H1 (cell line): ENCODE data around the gene SYDE2. TPM values are rescaled to one million over a fixed set of nuclear protein-coding genes. Genes with fewer than 3 reads are reported as not detected.

ENCODE experiments used
- CTCF ChIA-PET: fragments of 300-600 bp; sonication (Branson Sonifier 250); formaldehyde crosslinking; loops from one replicate; lab custom pipeline; 2021; ENCODE audit not compliant: partially characterized antibody; lab: Charles Lee
- POLR2A ChIA-PET: fragments of 300-600 bp; sonication (Branson Sonifier 250); formaldehyde crosslinking; loops from one replicate; lab custom pipeline; 2021; ENCODE audit warnings: inconsistent platforms; ENCODE audit not compliant: partially characterized antibody; lab: Charles Lee
- DNase-seq, 2 experiments: peaks; one replicate each; pipeline versions ENCODE4 v3.0.0 to v3.0.0-alpha.2; 2010 to 2022; ENCODE audit warnings: low spot score in 2 of 2, low read depth in 1 of 2, mixed read lengths in 1 of 2
- FAIRE-seq: peaks from 2 replicates; lab custom pipeline; 2011; peaks lifted over from hg19 to GRCh38; lab: Jason Lieb, UNC
- H2AFZ ChIP-seq: 2 replicates; pipeline ENCODE4 v1.8.1; 2012; ENCODE audit warnings: low read length, inconsistent platforms
- H2AK5ac ChIP-seq: 2 replicates; pipeline ENCODE4 v1.6.1; 2013; ENCODE audit warnings: low read depth, low read length
- H2BK120ac ChIP-seq: replicated peaks from 2 replicates; pipeline ENCODE3; 2013; ENCODE audit warnings: low read depth, low read length, inconsistent platforms
- H2BK12ac ChIP-seq: 2 replicates; pipeline ENCODE4 v1.6.1; 2013; ENCODE audit warnings: low read depth, low read length
- H2BK15ac ChIP-seq: 2 replicates; pipeline ENCODE4 v1.6.1; 2013; ENCODE audit warnings: low read length
- H2BK20ac ChIP-seq: 2 replicates; pipeline ENCODE4 v1.6.1; 2013; ENCODE audit warnings: low read length
- H2BK5ac ChIP-seq: 2 replicates; pipeline ENCODE4 v1.6.1; 2013; ENCODE audit warnings: low read depth, low read length
- H3K14ac ChIP-seq: 2 replicates; pipeline ENCODE4 v1.6.1; 2013; ENCODE audit warnings: inconsistent platforms; ENCODE audit not compliant: insufficient read length
- H3K18ac ChIP-seq: 2 replicates; pipeline ENCODE4 v1.6.1; 2013; ENCODE audit warnings: low read length; ENCODE audit errors: extremely low read depth
- H3K23ac ChIP-seq: 2 replicates; pipeline ENCODE4 v1.6.1; 2013; ENCODE audit warnings: inconsistent platforms; ENCODE audit not compliant: insufficient read length
- H3K23me2 ChIP-seq: 2 replicates; pipeline ENCODE4 v1.6.1; 2013; ENCODE audit warnings: low read depth, low read length
- H3K27ac ChIP-seq: 2 replicates; pipeline ENCODE4 v1.6.1; 2011; ENCODE audit warnings: low read depth, low read length, inconsistent platforms
- H3K27me3 ChIP-seq, 4 experiments: replicated peaks in 1 of 4; 1 replicate in 1 of 4; 2 replicates in 3 of 4; pipeline versions ENCODE4 v1.6.1 to v1.8.1; 2011 to 2013; ENCODE audit warnings: low read length in 3 of 4, mild to moderate bottlenecking in 3 of 4, inconsistent platforms in 2 of 4, mixed read lengths in 2 of 4, moderate library complexity in 1 of 4; ENCODE audit not compliant: control insufficient read depth in 3 of 4, insufficient read depth in 3 of 4; ENCODE audit errors: extremely low read depth in 1 of 4
- H3K36me3 ChIP-seq, 4 experiments: 2 replicates each; pipeline versions ENCODE4 v1.6.1 to v1.8.1; 2011 to 2013; ENCODE audit warnings: mild to moderate bottlenecking in 4 of 4, low read length in 3 of 4, moderate library complexity in 2 of 4, control low read depth in 1 of 4, inconsistent platforms in 1 of 4; ENCODE audit not compliant: insufficient read depth in 4 of 4, control insufficient read depth in 2 of 4
- H3K4ac ChIP-seq: replicated peaks from 2 replicates; pipeline ENCODE3; 2013; ENCODE audit warnings: low read length, low read depth, mixed read lengths, inconsistent platforms; ENCODE audit not compliant: insufficient read length
- H3K4me1 ChIP-seq, 4 experiments: replicated peaks in 1 of 4; 1 replicate in 1 of 4; 2 replicates in 3 of 4; pipeline versions ENCODE4 v1.6.1 to v1.8.1; 2011 to 2013; ENCODE audit warnings: low read length in 3 of 4, inconsistent platforms in 2 of 4, mixed read lengths in 1 of 4; ENCODE audit not compliant: insufficient read depth in 4 of 4, control insufficient read depth in 3 of 4
- H3K4me2 ChIP-seq, 2 experiments: 2 replicates each; pipeline versions ENCODE4 v1.6.1 to v1.8.1; 2011 to 2013; ENCODE audit warnings: low read depth in 2 of 2, low read length in 2 of 2, control low read depth in 1 of 2, inconsistent platforms in 1 of 2, mild to moderate bottlenecking in 1 of 2; ENCODE audit not compliant: insufficient read depth in 1 of 2
- H3K4me3 ChIP-seq, 4 experiments: fragments of 200-600, 300-600 bp in 1 of 4; sonication (generic), shearing (Covaris generic), sonication (Bioruptor Twin) in 1 of 4; 2 replicates each; pipeline versions ENCODE4 v1.5.1 to v1.8.1; 2011 to 2016; ENCODE audit warnings: low read length in 4 of 4, low read depth in 3 of 4, control low read depth in 2 of 4, inconsistent platforms in 2 of 4, mild to moderate bottlenecking in 2 of 4, mixed read lengths in 1 of 4, moderate library complexity in 1 of 4; ENCODE audit not compliant: insufficient read depth in 2 of 4; ENCODE audit errors: extremely low read depth in 1 of 4
- H3K56ac ChIP-seq: replicated peaks from 2 replicates; pipeline ENCODE3; 2013; ENCODE audit warnings: low read depth, mild to moderate bottlenecking, mixed read lengths, low read length, inconsistent platforms; ENCODE audit not compliant: insufficient read length
- H3K79me1 ChIP-seq: 2 replicates; pipeline ENCODE4 v1.6.1; 2013; ENCODE audit warnings: low read depth, low read length, control low read depth
- H3K79me2 ChIP-seq, 2 experiments: 2 replicates each; pipeline versions ENCODE4 v1.6.1 to v1.8.1; 2012 to 2013; ENCODE audit warnings: low read length in 2 of 2, mild to moderate bottlenecking in 2 of 2, inconsistent platforms in 1 of 2; ENCODE audit not compliant: insufficient read depth in 2 of 2, control insufficient read depth in 1 of 2
- H3K9ac ChIP-seq, 4 experiments: replicated peaks in 1 of 4; 1 replicate in 1 of 4; 2 replicates in 3 of 4; pipeline versions ENCODE4 v1.6.1 to v1.8.1; 2011 to 2013; ENCODE audit warnings: low read depth in 3 of 4, low read length in 3 of 4, control low read depth in 2 of 4, mild to moderate bottlenecking in 2 of 4, moderate library complexity in 2 of 4, inconsistent platforms in 1 of 4; ENCODE audit errors: extremely low read depth in 1 of 4
- H3K9me3 ChIP-seq, 2 experiments: 2 replicates each; pipeline versions ENCODE4 v1.6.1 to v1.8.1; 2012 to 2013; ENCODE audit warnings: mild to moderate bottlenecking in 2 of 2, moderate library complexity in 2 of 2, control low read depth in 1 of 2, inconsistent platforms in 1 of 2, low read depth in 1 of 2, low read length in 1 of 2, mixed read lengths in 1 of 2; ENCODE audit not compliant: insufficient read depth in 2 of 2
- H4K20me1 ChIP-seq, 2 experiments: replicated peaks in 1 of 2; 2 replicates each; pipeline versions ENCODE3 to v1.8.1; 2011 to 2013; ENCODE audit warnings: inconsistent platforms in 2 of 2, low read length in 2 of 2, mild to moderate bottlenecking in 1 of 2; ENCODE audit not compliant: insufficient read depth in 2 of 2, control insufficient read depth in 1 of 2
- H4K5ac ChIP-seq: 2 replicates; pipeline ENCODE4 v1.6.1; 2013; ENCODE audit warnings: low read length, low read depth, mixed read lengths, inconsistent platforms; ENCODE audit not compliant: insufficient read length
- H4K8ac ChIP-seq: 2 replicates; pipeline ENCODE4 v1.8.0; 2013; ENCODE audit warnings: mild to moderate bottlenecking, moderate library complexity, low read length, inconsistent platforms; ENCODE audit not compliant: insufficient read depth; ENCODE audit errors: extremely low read depth
- H4K91ac ChIP-seq: replicated peaks from 2 replicates; pipeline ENCODE3; 2013; ENCODE audit warnings: low read length, mixed read lengths, inconsistent platforms; ENCODE audit not compliant: insufficient read length
- EP300 ChIP-seq, 2 experiments: IDR thresholded peaks; 1 replicate in 1 of 2; 2 replicates in 1 of 2; pipeline ENCODE4 v1.6.1; 2011 to 2012; ENCODE audit warnings: low read depth in 2 of 2, low read length in 2 of 2, mild to moderate bottlenecking in 2 of 2, borderline replicate concordance in 1 of 2, inconsistent platforms in 1 of 2, moderate library complexity in 1 of 2
- EZH2 ChIP-seq: fragments of 200-600 bp; sonication (generic); IDR thresholded peaks from 2 replicates; pipeline ENCODE4 v1.7.1; 2012; ENCODE audit warnings: low read depth, mild to moderate bottlenecking, moderate library complexity, low read length, inconsistent platforms; ENCODE audit not compliant: severe bottlenecking
- TBP ChIP-seq: IDR thresholded peaks from 2 replicates; pipeline ENCODE4 v1.6.1; 2011; ENCODE audit warnings: low read depth, low read length, improper control_type of control experiment
- WGBS, 2 experiments: shearing (Covaris generic) in 1 of 2; methylation state at CpG; one replicate each; pipeline versions ENCODE4 v1.1.6 to v1.1.7; 2013 to 2015; ENCODE audit warnings: low lambda C conversion rate in 2 of 2, mixed read lengths in 2 of 2, inconsistent platforms in 1 of 2, low coverage in 1 of 2, missing lambda C conversion rate in 1 of 2; ENCODE audit not compliant: insufficient replicate concordance in 2 of 2, insufficient coverage in 1 of 2, insufficient read length in 1 of 2; ENCODE audit errors: extremely low coverage in 1 of 2, missing lambda C conversion rate in 1 of 2; 5-methylcytosine and 5-hydroxymethylcytosine counted together
- polyA plus RNA-seq, 7 experiments: library from polyadenylated mRNA; depleted of rRNA in 3 of 7; stranded (reverse) in 5 of 7; unstranded in 2 of 7; fragments of >200 nt in 5 of 7; fragments of 200-250 nt in 2 of 7; gene quantifications; 1 replicate in 5 of 7; 2 replicates in 1 of 7; 4 replicates in 1 of 7; pipeline versions ENCODE4 v1.2.1 to v1.2.3, GENCODE V29; 2011 to 2013; ENCODE audit warnings: missing spikeins in 2 of 7, mixed read lengths in 2 of 7
- total RNA-seq: library from RNA; stranded (reverse); fragmentation: NEBNext Ultra II Directional; extraction: Animal tissue kit (Norgen Biotek cat#: 25700); gene quantifications from 2 replicates; pipeline ENCODE4 v1.2.1, GENCODE V29; 2021
- TF ChIP-seq, protein P1 (sequence below): IDR thresholded peaks from 2 replicates; pipeline ENCODE4 v1.6.1; 2012; ENCODE audit warnings: inconsistent platforms

SYDE2 gene
- total and polyA plus RNA-seq, 2 of the 8 experiments (the other 6 are each of a cell fraction or from before 2014, with no cell fraction given): 1.6 to 14.6 TPM

DNA sequence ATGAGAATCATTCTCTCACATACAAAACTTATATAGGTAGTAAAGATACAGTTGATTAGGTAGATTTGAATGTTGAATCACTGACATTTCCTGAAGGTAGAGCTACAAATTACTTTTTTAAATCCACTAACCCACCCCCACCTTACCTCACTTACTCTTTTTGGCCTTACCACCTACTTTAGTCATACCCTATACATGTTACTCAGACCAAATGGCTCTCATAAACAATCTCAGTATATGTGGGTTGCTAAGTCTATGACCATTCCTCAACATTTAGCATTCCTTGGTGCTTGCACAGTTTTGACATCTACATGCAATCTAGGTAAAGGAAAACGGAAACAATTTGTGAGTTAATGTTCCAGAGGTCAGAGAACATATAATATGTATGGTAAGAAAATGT lies 26.3 kb downstream of the SYDE2 start:
- POLR2A ChIA-PET: no interaction called here
- no peak for FAIRE-seq
- CTCF ChIA-PET: interaction anchor here (0.6 to 1.3 kb wide), 3 partner anchors 65 to 518 kb away, joined by 3 to 4 read pairs (median 3); no protein-coding TSS in a partner anchor
- no peak for TF ChIP-seq EZH2
- TF ChIP-seq TBP: no peak
- TF ChIP-seq EP300 (IDR thresholded peaks at IDR 0.05; ENCODE audit: borderline replicate concordance in 1 of 2, low read depth in 2 of 2, low read length in 2 of 2): no peak
- TF ChIP-seq, protein P1, sequence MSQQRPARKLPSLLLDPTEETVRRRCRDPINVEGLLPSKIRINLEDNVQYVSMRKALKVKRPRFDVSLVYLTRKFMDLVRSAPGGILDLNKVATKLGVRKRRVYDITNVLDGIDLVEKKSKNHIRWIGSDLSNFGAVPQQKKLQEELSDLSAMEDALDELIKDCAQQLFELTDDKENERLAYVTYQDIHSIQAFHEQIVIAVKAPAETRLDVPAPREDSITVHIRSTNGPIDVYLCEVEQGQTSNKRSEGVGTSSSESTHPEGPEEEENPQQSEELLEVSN: no peak

More for the DNA sequence above, 26.3 kb downstream of the SYDE2 start:
- no peak overlapping the region for H2BK15ac ChIP-seq
- no peak overlapping the region for H3K56ac ChIP-seq
- no peak overlapping the region for H2BK120ac ChIP-seq
- H3K4me3 ChIP-seq: no peak overlapping the region
- no peaks in the 10 kb centered on the region for H3K23me2 ChIP-seq
- no peak overlapping the region for H3K4me2 ChIP-seq
- H2AFZ ChIP-seq: no peak overlapping the region
- H2BK5ac ChIP-seq: no peak overlapping the region
- H3K18ac ChIP-seq: no peak overlapping the region
- no peak overlapping the region for H2BK20ac ChIP-seq
- no peak overlapping the region for H3K4ac ChIP-seq
- 88% methylated on average over 1 of the region's 1 CpG; no CpG with 5 or more reads in 1 of the 2 experiments for WGBS, 2 experiments
- no peaks in the 10 kb centered on the region for H3K79me2 ChIP-seq
- H3K9ac ChIP-seq: no peak overlapping the region
- no peak overlapping the region for H4K8ac ChIP-seq
- no peaks in the 10 kb centered on the region for H3K79me1 ChIP-seq
- no peaks in the 10 kb centered on the region for H3K9me3 ChIP-seq
- no peaks in the 10 kb centered on the region; a peak in 1 of 8 replicates for H3K36me3 ChIP-seq
- H3K23ac ChIP-seq: no peak overlapping the region
- H2BK12ac ChIP-seq: no peak overlapping the region
- H4K5ac ChIP-seq: no peak overlapping the region
- H3K27ac ChIP-seq: no peak overlapping the region
- no peak overlapping the region for H3K14ac ChIP-seq
- H4K20me1 ChIP-seq: no peaks in the 10 kb centered on the region
- H2AK5ac ChIP-seq: no peak overlapping the region
- no peak overlapping the region for H4K91ac ChIP-seq
- H3K27me3 ChIP-seq: peaks cover 0 to 1% (median 0%) of the 10 kb centered on the region in 4 experiments; a peak in 1 of 7 replicates
- DNase-seq: no peak
- H3K4me1 ChIP-seq: no peaks in the 10 kb centered on the region
